Skeletal muscle satellite cell (primary cell): Measurements from ENCODE around the gene PRKCE.

Experiments used
- H3K27me3 ChIP-seq: 2 replicates; pipeline ENCODE4 v1.7.0; 2013; ENCODE audit warnings: low read length; ENCODE audit not compliant: control insufficient read depth, insufficient read depth
- H3K36me3 ChIP-seq: 2 replicates; pipeline ENCODE4 v1.7.0; 2013; ENCODE audit warnings: mild to moderate bottlenecking, control low read depth, low read length; ENCODE audit not compliant: insufficient read depth
- H3K4me1 ChIP-seq: 2 replicates; pipeline ENCODE4 v1.7.0; 2013; ENCODE audit warnings: low read length; ENCODE audit not compliant: control insufficient read depth, insufficient read depth
- H3K4me2 ChIP-seq: 2 replicates; pipeline ENCODE4 v1.7.0; 2013; ENCODE audit warnings: mild to moderate bottlenecking, low read length
- H3K4me3 ChIP-seq: 2 replicates; pipeline ENCODE4 v1.7.0; 2013; ENCODE audit warnings: low read length
- H3K9ac ChIP-seq: 2 replicates; pipeline ENCODE4 v1.7.0; 2013; ENCODE audit warnings: mild to moderate bottlenecking, low read depth, low read length, moderate library complexity
- H3K9me3 ChIP-seq: replicated peaks from 2 replicates; pipeline ENCODE4 v1.7.0; 2013; ENCODE audit warnings: mild to moderate bottlenecking, control low read depth, low read length

PRKCE gene

GRCh38 chr2:46066601-46067000, 415.1 kb downstream of the PRKCE start:
- no peak overlapping the region for H3K9ac ChIP-seq
- no peaks in the 10 kb centered on the region for H3K9me3 ChIP-seq
- no peak overlapping the region for H3K4me3 ChIP-seq
- H3K27me3 ChIP-seq, result no peaks in the 10 kb centered on the region
- no peaks in the 10 kb centered on the region for H3K36me3 ChIP-seq
- peaks cover 21% of the 10 kb centered on the region for H3K4me1 ChIP-seq
- no peak overlapping the region for H3K4me2 ChIP-seq

GRCh38 chr2:46067062-46067461, 415.6 kb downstream of the PRKCE start:
- no peak overlapping the region for H3K4me2 ChIP-seq
- no peak overlapping the region for H3K4me3 ChIP-seq
- peaks cover 21% of the 10 kb centered on the region for H3K4me1 ChIP-seq
- no peaks in the 10 kb centered on the region for H3K9me3 ChIP-seq
- no peaks in the 10 kb centered on the region for H3K27me3 ChIP-seq
- H3K36me3 ChIP-seq, result no peaks in the 10 kb centered on the region
- no peak overlapping the region for H3K9ac ChIP-seq

- no peaks in the 10 kb centered on the region for H3K36me3 ChIP-seq
- H3K4me3 ChIP-seq, result peak overlapping the region; percentile 50
- no peaks in the 10 kb centered on the region for H3K9me3 ChIP-seq
- peak overlapping the region; percentile 36 for H3K9ac ChIP-seq
- peak overlapping the region; percentile 73 for H3K4me2 ChIP-seq
- no peaks in the 10 kb centered on the region for H3K27me3 ChIP-seq
- H3K4me1 ChIP-seq, result peaks cover 27% of the 10 kb centered on the region
Measured at GRCh38 chr2:46067501-46068305, 416.2 kb downstream of the PRKCE start.

- H3K9me3 ChIP-seq, result no peaks in the 10 kb centered on the region
- peaks cover 36% of the 10 kb centered on the region for H3K4me1 ChIP-seq
- peak overlapping the region; percentile 73 for H3K4me2 ChIP-seq
- H3K9ac ChIP-seq, result peak overlapping the region; percentile 36
- no peaks in the 10 kb centered on the region for H3K27me3 ChIP-seq
- no peak overlapping the region for H3K4me3 ChIP-seq
- no peaks in the 10 kb centered on the region for H3K36me3 ChIP-seq
Measured at GRCh38 chr2:46068636-46069035, 417.2 kb downstream of the PRKCE start.

GRCh38 chr2:46071074-46071473, 419.6 kb downstream of the PRKCE start:
- Histone ChIP-seq H3K4me3 (no peak overlapping the region), H3K9ac (no peak overlapping the region), H3K4me1 (peaks cover 46% of the 10 kb centered on the region), H3K36me3 (no peaks in the 10 kb centered on the region), H3K9me3 (no peaks in the 10 kb centered on the region), H3K27me3 (no peaks in the 10 kb centered on the region), H3K4me2 (no peak overlapping the region)

- H3K4me3 ChIP-seq, result no peak overlapping the region
- H3K9ac ChIP-seq, result peak overlapping the region; percentile 56
- H3K4me2 ChIP-seq, result peak overlapping the region; percentile 76
- H3K9me3 ChIP-seq, result no peaks in the 10 kb centered on the region
- no peaks in the 10 kb centered on the region for H3K27me3 ChIP-seq
- no peaks in the 10 kb centered on the region for H3K36me3 ChIP-seq
- peaks cover 47% of the 10 kb centered on the region for H3K4me1 ChIP-seq
Measured at GRCh38 chr2:46072101-46072820, 420.8 kb downstream of the PRKCE start.

- no peaks in the 10 kb centered on the region for H3K36me3 ChIP-seq
- H3K27me3 ChIP-seq, result no peaks in the 10 kb centered on the region
- H3K9me3 ChIP-seq, result no peaks in the 10 kb centered on the region
- peaks cover 35% of the 10 kb centered on the region for H3K4me1 ChIP-seq
- H3K4me2 ChIP-seq, result peak overlapping the region; percentile 76
- H3K9ac ChIP-seq, result peak overlapping the region; percentile 56
- peak overlapping the region; percentile 47 for H3K4me3 ChIP-seq
Measured at GRCh38 chr2:46073540-46074046, 422.1 kb downstream of the PRKCE start.

GRCh38 chr2:46074501-46074900, 423.0 kb downstream of the PRKCE start:
- H3K27me3 ChIP-seq, result no peaks in the 10 kb centered on the region
- H3K9me3 ChIP-seq, result no peaks in the 10 kb centered on the region
- no peaks in the 10 kb centered on the region for H3K36me3 ChIP-seq
- H3K4me3 ChIP-seq, result no peak overlapping the region
- no peak overlapping the region for H3K9ac ChIP-seq
- peaks cover 33% of the 10 kb centered on the region for H3K4me1 ChIP-seq
- H3K4me2 ChIP-seq, result no peak overlapping the region

- no peak overlapping the region for H3K4me3 ChIP-seq
- H3K4me1 ChIP-seq, result peaks cover 33% of the 10 kb centered on the region
- no peak overlapping the region for H3K4me2 ChIP-seq
- H3K36me3 ChIP-seq, result no peaks in the 10 kb centered on the region
- H3K9ac ChIP-seq, result no peak overlapping the region
- H3K27me3 ChIP-seq, result no peaks in the 10 kb centered on the region
- no peaks in the 10 kb centered on the region for H3K9me3 ChIP-seq
Measured at GRCh38 chr2:46075848-46076247, 424.4 kb downstream of the PRKCE start.

GRCh38 chr2:46076251-46076650, 424.8 kb downstream of the PRKCE start:
- Histone ChIP-seq H3K4me1 (peaks cover 33% of the 10 kb centered on the region), H3K9ac (no peak overlapping the region), H3K9me3 (no peaks in the 10 kb centered on the region), H3K27me3 (no peaks in the 10 kb centered on the region), H3K4me2 (no peak overlapping the region), H3K4me3 (no peak overlapping the region), H3K36me3 (no peaks in the 10 kb centered on the region)

GRCh38 chr2:46076875-46077274, 425.4 kb downstream of the PRKCE start:
- Histone ChIP-seq H3K36me3 (no peaks in the 10 kb centered on the region), H3K9ac (no peak overlapping the region), H3K9me3 (no peaks in the 10 kb centered on the region), H3K4me3 (no peak overlapping the region), H3K4me2 (no peak overlapping the region), H3K4me1 (peaks cover 33% of the 10 kb centered on the region), H3K27me3 (no peaks in the 10 kb centered on the region)
